NT2/D1 (cell line): ENCODE data around the gene EEFSEC.

Experiments used
- DNase-seq: peaks from one replicate; pipeline ENCODE4 v3.0.0-alpha.2; 2011; ENCODE audit warnings: low read depth, low spot score
- H3K27me3 ChIP-seq: 2 replicates; pipeline ENCODE4 v1.6.0; 2011; ENCODE audit warnings: mild to moderate bottlenecking; ENCODE audit not compliant: insufficient read length, insufficient read depth
- H3K36me3 ChIP-seq: 2 replicates; pipeline ENCODE4 v1.6.1; 2011; ENCODE audit warnings: mild to moderate bottlenecking, low read length, mixed read lengths; ENCODE audit not compliant: insufficient read depth, insufficient read length
- H3K4me1 ChIP-seq: 2 replicates; pipeline ENCODE4 v1.5.1; 2011; ENCODE audit not compliant: insufficient read depth, insufficient read length
- H3K4me3 ChIP-seq: 2 replicates; pipeline ENCODE4 v1.5.1; 2011; ENCODE audit warnings: low read depth; ENCODE audit not compliant: insufficient read length
- H3K9ac ChIP-seq: 2 replicates; pipeline ENCODE4 v1.6.0; 2011; ENCODE audit warnings: low read depth; ENCODE audit not compliant: insufficient read length
- H3K9me3 ChIP-seq: 2 replicates; pipeline ENCODE4 v1.5.1; 2011; ENCODE audit warnings: mild to moderate bottlenecking, low read length; ENCODE audit not compliant: insufficient read depth
- SUZ12 ChIP-seq: IDR thresholded peaks from 2 replicates; pipeline ENCODE4 v1.6.1; 2011; ENCODE audit not compliant: insufficient read length, insufficient read depth; ENCODE audit errors: extremely low read depth
- YY1 ChIP-seq: IDR thresholded peaks from 2 replicates; pipeline ENCODE4 v1.6.1; 2011; ENCODE audit not compliant: insufficient read length, insufficient read depth
- ZNF274 ChIP-seq: IDR thresholded peaks from 2 replicates; pipeline ENCODE4 v1.6.1; 2011; ENCODE audit warnings: mild to moderate bottlenecking, low read depth, low read length

EEFSEC gene

DNA sequence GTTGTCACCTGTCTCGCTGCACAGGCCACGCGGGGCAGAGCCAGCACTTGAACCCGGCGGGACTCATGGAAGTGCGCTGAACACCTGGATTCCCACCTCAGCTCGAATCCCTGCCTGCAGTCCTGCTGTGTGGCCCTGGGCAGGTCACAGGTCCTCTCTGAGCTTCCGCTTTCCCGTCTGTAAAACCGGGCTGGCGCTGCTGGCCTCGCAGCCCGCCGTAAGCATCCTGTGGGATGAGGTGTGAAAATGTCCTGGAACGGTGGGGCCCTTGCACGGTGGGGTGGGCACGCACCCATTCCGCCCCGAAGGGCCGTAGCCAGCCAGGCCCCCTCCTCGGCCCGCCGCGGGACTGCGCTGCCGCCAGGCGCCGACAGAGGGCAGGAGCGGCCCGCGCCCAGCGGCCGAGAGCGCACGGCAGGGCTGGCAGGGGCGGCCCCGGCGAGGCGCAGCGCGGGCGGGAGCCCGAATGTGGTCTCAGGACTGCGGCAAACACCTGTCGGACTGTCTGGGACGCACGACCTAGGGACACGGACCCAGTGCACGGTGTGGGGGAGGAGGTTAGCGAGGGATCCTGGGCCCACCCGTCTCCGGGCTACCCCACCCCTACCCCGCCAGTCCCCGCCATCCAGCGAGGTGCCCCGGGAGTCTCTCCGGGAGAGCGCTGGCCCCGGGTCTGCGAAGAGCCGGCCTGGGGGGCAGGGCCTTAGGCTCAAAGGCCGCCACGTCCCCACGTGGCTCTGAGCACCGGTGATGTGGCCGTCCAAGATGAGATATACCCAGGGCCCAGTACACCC lies 273.0 kb downstream of the EEFSEC start:
- no peak overlapping the region for H3K9ac ChIP-seq
- DNase-seq, result no peak
- H3K36me3 ChIP-seq, result no peaks in the 10 kb centered on the region
- H3K9me3 ChIP-seq, result no peaks in the 10 kb centered on the region
- TF ChIP-seq YY1, result no peak
- TF ChIP-seq SUZ12, result no peak
- TF ChIP-seq ZNF274, result no peak
- H3K4me1 ChIP-seq, result peaks cover 26% of the 10 kb centered on the region
- H3K27me3 ChIP-seq, result peaks cover 67% of the 10 kb centered on the region
- peak overlapping the region; percentile 20 for H3K4me3 ChIP-seq

DNA sequence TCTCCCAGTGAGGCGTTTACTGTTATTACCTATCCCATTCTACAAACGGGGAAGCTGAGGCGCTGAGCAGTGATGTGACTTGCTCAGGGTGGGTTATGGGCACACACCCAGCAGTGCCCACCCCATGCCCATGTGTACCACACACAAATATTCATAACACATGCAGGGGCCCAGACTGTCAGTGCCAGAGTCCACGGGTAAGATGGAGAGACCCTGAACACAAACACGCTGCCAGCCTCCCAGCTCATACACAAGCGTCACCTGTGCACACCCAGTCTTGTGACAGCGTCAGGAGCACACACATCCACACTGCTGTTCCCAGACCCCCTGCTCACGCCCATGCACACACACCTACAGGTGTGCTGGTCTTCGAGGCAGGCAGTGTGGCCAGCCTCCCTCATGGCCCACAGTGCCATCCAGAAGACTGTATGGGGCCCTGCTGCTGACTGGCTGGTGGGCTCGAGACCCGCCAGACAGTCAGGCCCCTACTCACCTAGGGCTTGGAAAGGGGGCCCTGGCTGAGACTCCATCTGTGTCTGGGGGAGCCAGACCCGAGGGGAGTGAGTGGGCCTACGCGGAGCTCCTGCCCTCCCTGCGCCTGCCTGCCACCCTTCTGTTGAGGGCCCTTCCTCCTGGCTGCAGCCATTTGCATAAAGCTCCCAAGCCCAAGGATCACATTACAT lies 274.0 kb downstream of the EEFSEC start:
- no peak for DNase-seq
- H3K4me3 ChIP-seq, result no peak overlapping the region
- H3K9me3 ChIP-seq, result no peaks in the 10 kb centered on the region
- H3K27me3 ChIP-seq, result peaks cover 77% of the 10 kb centered on the region
- TF ChIP-seq SUZ12 (no peak), ZNF274 (no peak), YY1 (no peak)
- H3K4me1 ChIP-seq, result peaks cover 31% of the 10 kb centered on the region
- no peaks in the 10 kb centered on the region for H3K36me3 ChIP-seq
- no peak overlapping the region for H3K9ac ChIP-seq

DNA sequence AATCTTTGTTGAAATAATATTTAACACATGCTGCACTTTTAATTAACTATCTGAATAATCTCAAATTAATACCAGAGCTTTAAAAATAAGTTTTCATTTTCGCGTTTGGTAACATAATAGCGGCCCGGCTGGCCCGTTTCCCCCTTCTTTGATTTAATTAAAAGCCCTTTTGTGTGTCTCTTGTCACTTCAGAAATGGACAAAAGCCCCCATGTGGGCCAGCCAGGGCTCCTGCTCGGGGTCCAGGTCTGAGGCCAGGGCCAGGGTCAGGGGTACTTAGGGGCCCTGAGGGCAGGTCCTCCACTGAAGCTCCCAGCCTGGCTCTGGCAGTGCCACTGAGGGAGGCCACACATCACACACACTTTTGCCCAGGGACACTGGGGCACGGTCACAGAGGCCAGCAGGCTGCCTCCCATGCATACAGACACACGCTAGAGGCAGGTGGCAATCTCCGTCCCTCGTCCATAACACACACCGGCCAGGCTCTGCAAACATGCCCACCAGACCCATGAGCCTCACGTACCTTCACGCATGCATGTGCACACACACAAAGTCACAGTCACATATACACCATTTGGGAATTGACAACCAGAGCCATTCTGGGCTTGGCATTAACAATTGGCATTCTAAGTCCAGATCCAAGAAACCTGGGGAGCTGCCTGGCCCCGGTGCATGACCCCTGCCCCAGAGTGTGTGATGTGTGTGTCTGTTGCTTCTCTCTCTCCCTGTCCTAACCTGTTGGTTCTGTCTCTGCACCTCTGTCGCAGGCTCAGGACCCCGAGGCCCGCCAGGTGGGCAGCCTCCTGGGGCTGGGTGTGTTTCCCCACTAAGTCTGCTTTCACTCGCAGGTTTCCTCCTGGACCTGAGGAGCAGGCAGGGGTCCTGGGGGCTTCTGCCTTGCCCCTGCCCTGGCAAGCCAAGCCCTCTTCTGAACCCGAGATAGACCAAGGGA lies 274.9 kb downstream of the EEFSEC start:
- Histone ChIP-seq H3K4me3 (no peak overlapping the region), H3K36me3 (no peaks in the 10 kb centered on the region), H3K9ac (no peak overlapping the region), H3K4me1 (peaks cover 33% of the 10 kb centered on the region), H3K27me3 (peaks cover 77% of the 10 kb centered on the region), H3K9me3 (no peaks in the 10 kb centered on the region)
- TF ChIP-seq YY1 (no peak), SUZ12 (no peak), ZNF274 (no peak)
- no peak for DNase-seq

DNA sequence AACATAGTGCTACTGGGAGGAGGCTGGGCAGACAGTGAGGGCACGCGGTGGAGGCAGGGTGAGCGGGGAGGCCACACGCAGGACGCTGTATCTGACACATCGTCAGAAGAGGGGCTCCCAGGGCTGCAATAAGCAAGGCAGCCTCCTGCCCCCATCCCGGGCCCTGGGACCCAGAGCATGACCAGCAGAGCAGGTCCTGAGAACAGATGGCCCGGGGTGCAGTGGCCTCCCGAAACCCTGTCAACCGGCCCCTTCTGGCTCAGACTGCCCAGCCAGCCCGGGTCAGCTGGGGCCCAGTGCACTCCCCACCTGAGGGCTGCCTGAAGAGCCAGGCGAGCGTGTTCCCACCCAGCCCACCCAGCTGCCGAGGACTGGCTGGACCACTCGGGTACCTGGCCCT lies 276.0 kb downstream of the EEFSEC start:
- peaks cover 38% of the 10 kb centered on the region for H3K4me1 ChIP-seq

DNA sequence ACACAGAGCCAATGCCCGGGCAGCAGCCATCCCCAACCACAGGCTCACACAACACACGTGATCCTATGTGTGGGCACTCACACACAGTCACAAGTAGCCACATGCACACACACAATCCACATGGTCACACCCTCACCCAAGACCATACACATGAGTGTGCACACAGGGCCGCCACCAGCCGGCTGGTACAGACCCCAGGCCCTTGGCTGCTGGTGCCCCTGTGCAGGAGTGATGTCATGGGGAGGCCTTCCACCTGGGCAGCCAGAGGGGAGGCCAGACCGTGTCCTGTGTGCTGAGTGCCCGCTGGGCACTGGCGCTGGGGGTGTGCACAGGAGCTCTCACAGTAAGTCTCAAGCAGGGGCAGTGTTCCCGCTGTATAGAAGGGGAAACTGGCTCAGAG lies 276.5 kb downstream of the EEFSEC start:
- TF ChIP-seq YY1 (no peak), SUZ12 (no peak), ZNF274 (no peak)
- H3K9me3 ChIP-seq, result no peaks in the 10 kb centered on the region
- no peak overlapping the region for H3K4me3 ChIP-seq
- H3K36me3 ChIP-seq, result no peaks in the 10 kb centered on the region
- H3K27me3 ChIP-seq, result peaks cover 72% of the 10 kb centered on the region
- H3K4me1 ChIP-seq, result peaks cover 40% of the 10 kb centered on the region
- H3K9ac ChIP-seq, result no peak overlapping the region
- no peak for DNase-seq

More for the DNA sequence above, 276.0 kb downstream of the EEFSEC start:
- Histone ChIP-seq H3K9ac (peak overlapping the region; percentile 1), H3K4me3 (no peak overlapping the region), H3K27me3 (peaks cover 74% of the 10 kb centered on the region), H3K9me3 (no peaks in the 10 kb centered on the region), H3K36me3 (no peaks in the 10 kb centered on the region)
- TF ChIP-seq SUZ12 (no peak), YY1 (no peak), ZNF274 (no peak)
- no peak for DNase-seq

DNA sequence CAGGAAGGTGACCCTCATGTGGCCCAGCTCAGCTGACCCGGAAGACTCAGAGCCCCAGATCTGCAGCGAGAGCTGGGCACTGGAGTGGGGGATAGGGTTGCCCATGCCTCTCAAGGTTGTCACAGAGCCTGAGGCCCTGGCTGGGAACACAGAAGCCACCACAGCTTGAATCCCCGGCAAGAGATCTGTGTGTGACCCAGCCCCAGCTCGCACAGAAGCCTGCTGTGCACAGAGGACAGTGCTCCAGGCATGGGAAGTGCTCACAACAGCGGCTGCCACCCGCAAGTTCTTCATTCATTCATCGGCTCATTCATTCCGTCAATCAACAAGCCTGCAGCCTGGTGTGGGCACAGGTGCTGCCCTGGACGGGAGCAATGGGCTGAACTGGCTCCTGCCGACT lies 277.0 kb downstream of the EEFSEC start:
- Histone ChIP-seq H3K9me3 (no peaks in the 10 kb centered on the region), H3K4me1 (peaks cover 46% of the 10 kb centered on the region)

More for the DNA sequence above, 277.0 kb downstream of the EEFSEC start:
- TF ChIP-seq ZNF274, result no peak
- TF ChIP-seq SUZ12, result peak; percentile 16
- TF ChIP-seq YY1, result no peak
- peaks cover 67% of the 10 kb centered on the region for H3K27me3 ChIP-seq
- H3K4me3 ChIP-seq, result no peak overlapping the region
- H3K36me3 ChIP-seq, result no peaks in the 10 kb centered on the region
- no peak for DNase-seq
- peak overlapping the region; percentile 33 for H3K9ac ChIP-seq
